HepG2 (cell line): ENCODE results near the gene VPS26A. TPM values are rescaled to one million over a fixed set of nuclear protein-coding genes. Genes with fewer than 3 reads are reported as not detected.

ENCODE experiments used
- ATAC-seq: fragments of 200-7000 bp; cut with Tn5 transposase; 3 replicates; pipeline ENCODE4 v1.9.1; 2020; ENCODE audit warnings: mild to moderate bottlenecking, moderate library complexity
- BruUV-seq: library from RNA; stranded (reverse); fragments of 400-500 nt; replicated peaks from 2 replicates; lab custom pipeline; 2021; lab: Mats Ljungman, UMichigan
- CTCF ChIA-PET: fragments of 300-600 bp; formaldehyde crosslinking; extraction: SDS; loops from one replicate; lab custom pipeline; 2021; ENCODE audit warnings: low total read pairs, inconsistent platforms, low intra/inter-chr PET ratio; lab: Yijun Ruan, JAX
- POLR2A ChIA-PET: fragments of 350-600 bp; sonication (Branson Sonifier 250); formaldehyde crosslinking; loops from one replicate; lab custom pipeline; 2020; ENCODE audit warnings: antibody characterized with exemption, inconsistent platforms; lab: Yijun Ruan, JAX
- DNase-seq: peaks from one replicate; pipeline ENCODE4 v3.0.0-alpha.2; 2015; ENCODE audit warnings: low spot score
- FAIRE-seq: peaks from 3 replicates; lab custom pipeline; 2011; peaks lifted over from hg19 to GRCh38; lab: Jason Lieb, UNC
- H2AFZ ChIP-seq: one replicate; pipeline ENCODE4 v1.6.1; 2011; ENCODE audit warnings: low read length, inconsistent platforms
- H3K27ac ChIP-seq: fragments of 300-600 bp; 3 replicates; pipeline ENCODE4 v1.8.0; 2011; ENCODE audit warnings: mixed run types, mild to moderate bottlenecking, mixed read lengths, low read length, inconsistent platforms; ENCODE audit not compliant: insufficient read depth; ENCODE audit errors: extremely low read length
- H3K27me3 ChIP-seq, 2 experiments: fragments of 200-600 bp in 1 of 2; 2 replicates in 1 of 2; 3 replicates in 1 of 2; pipeline versions ENCODE4 v1.6.0 to v1.8.0; 2011; ENCODE audit warnings: low read length in 2 of 2, mild to moderate bottlenecking in 2 of 2, moderate library complexity in 2 of 2, inconsistent platforms in 1 of 2; ENCODE audit not compliant: insufficient read depth in 2 of 2, control insufficient read depth in 1 of 2
- H3K36me3 ChIP-seq, 2 experiments: fragments of 200-600 bp in 1 of 2; replicated peaks in 1 of 2; 2 replicates in 1 of 2; 3 replicates in 1 of 2; pipeline versions ENCODE4 v1.5.1 to v1.8.0; 2011; ENCODE audit warnings: low read length in 2 of 2, inconsistent platforms in 1 of 2; ENCODE audit not compliant: insufficient read depth in 2 of 2, control insufficient read depth in 1 of 2
- H3K4me1 ChIP-seq: 2 replicates; pipeline ENCODE4 v1.5.1; 2012; ENCODE audit warnings: low read length, inconsistent platforms; ENCODE audit not compliant: insufficient read depth
- H3K4me2 ChIP-seq: 2 replicates; pipeline ENCODE4 v1.6.0; 2011; ENCODE audit warnings: low read depth, low read length, inconsistent platforms
- H3K4me3 ChIP-seq, 3 experiments: fragments of 200-600 bp in 1 of 3; sonication (generic), shearing (Covaris generic) in 1 of 3; replicated peaks in 1 of 3; 2 replicates each; pipeline ENCODE4 v1.5.1; 2011 to 2016; ENCODE audit warnings: low read length in 3 of 3, inconsistent platforms in 2 of 3, low read depth in 2 of 3, mild to moderate bottlenecking in 2 of 3, control low read depth in 1 of 3, mixed read lengths in 1 of 3; ENCODE audit not compliant: insufficient read depth in 1 of 3
- H3K79me2 ChIP-seq: one replicate; pipeline ENCODE4 v1.6.1; 2011; ENCODE audit warnings: low read length, inconsistent platforms; ENCODE audit not compliant: insufficient read depth
- H3K9ac ChIP-seq: 2 replicates; pipeline ENCODE4 v1.6.0; 2011; ENCODE audit warnings: mild to moderate bottlenecking, low read depth, low read length, inconsistent platforms; ENCODE audit not compliant: insufficient read depth
- H3K9me3 ChIP-seq: 2 replicates; pipeline ENCODE4 v1.5.1; 2012; ENCODE audit warnings: mild to moderate bottlenecking, low read length
- H4K20me1 ChIP-seq: 2 replicates; pipeline ENCODE4 v1.6.0; 2011; ENCODE audit warnings: inconsistent platforms, mild to moderate bottlenecking, low read length, moderate library complexity; ENCODE audit not compliant: insufficient read depth
- DNMT3B ChIP-seq: conservative IDR thresholded peaks from 2 replicates; pipeline ENCODE4 v1.6.1; 2016; ENCODE audit warnings: missing biosample characterization, control low read depth
- ETV5 ChIP-seq: IDR thresholded peaks from 2 replicates; pipeline ENCODE4 v1.6.1; 2018; ENCODE audit warnings: missing biosample characterization, missing genetic modification reagents, inconsistent platforms, borderline replicate concordance
- FOXK1 ChIP-seq: sonication (generic); formaldehyde crosslinking; IDR thresholded peaks from 2 replicates; pipeline ENCODE4 v1.4.0; 2020; ENCODE audit warnings: low read depth, missing genetic modification reagents, borderline replicate concordance
- KDM2A ChIP-seq: sonication (generic); formaldehyde crosslinking; IDR thresholded peaks from 2 replicates; pipeline ENCODE4 v1.4.0; 2020; ENCODE audit warnings: low read depth, missing genetic modification reagents, borderline replicate concordance
- MBD4 ChIP-seq: IDR thresholded peaks from 2 replicates; pipeline ENCODE4 v1.6.1; 2012; ENCODE audit warnings: low read length, inconsistent platforms, borderline replicate concordance
- SMAD3 ChIP-seq: sonication (generic); formaldehyde crosslinking; IDR thresholded peaks from 2 replicates; pipeline ENCODE4 v1.4.0; 2020; ENCODE audit warnings: missing genetic modification reagents
- SMC3 ChIP-seq: IDR thresholded peaks from 2 replicates; pipeline ENCODE4 v1.6.1; 2011; ENCODE audit warnings: low read length, improper control_type of control experiment
- ZNF264 ChIP-seq: sonication (generic); formaldehyde crosslinking; IDR thresholded peaks from 2 replicates; pipeline ENCODE4 v1.4.0; 2020; ENCODE audit warnings: missing genetic modification reagents
- ZNF326 ChIP-seq: sonication (generic); formaldehyde crosslinking; IDR thresholded peaks from 2 replicates; pipeline ENCODE4 v1.4.0; 2020; ENCODE audit warnings: missing genetic modification reagents, borderline replicate concordance
- ZNF451 ChIP-seq: sonication (generic); formaldehyde crosslinking; IDR thresholded peaks from 2 replicates; pipeline ENCODE4 v1.5.0; 2020; ENCODE audit warnings: mild to moderate bottlenecking, missing genetic modification reagents
- ZNF790 ChIP-seq: sonication (generic); formaldehyde crosslinking; IDR thresholded peaks from 2 replicates; pipeline ENCODE4 v1.8.0; 2022; ENCODE audit warnings: missing genetic modification reagents, mild to moderate bottlenecking, borderline replicate concordance
- WGBS: methylation state at CpG from one replicate; pipeline ENCODE4 v1.1.6; 2017; ENCODE audit warnings: low lambda C conversion rate; 5-methylcytosine and 5-hydroxymethylcytosine counted together
- in situ Hi-C: cut with HindIII; loops from 2 replicates; pipeline ENCODE4 v1.10.0; 2017; ENCODE audit warnings: low pct_unique_long_range_greater_than_20kb; ENCODE audit not compliant: extremely low pct_ligation_motif_present
- intact Hi-C: fragments of 100-400 bp; cut with micrococcal nuclease; formaldehyde crosslinking; loops from one replicate; pipeline ENCODE4 v1.10.0; 2022; ENCODE audit not compliant: unreplicated experiment
- polyA plus RNA-seq, 8 experiments: library from polyadenylated mRNA; depleted of rRNA in 3 of 8; stranded (reverse) in 7 of 8; unstranded in 1 of 8; fragments of >200 nt; fragmentation: Illumina TruSeq in 4 of 8; extraction: Trizol in 4 of 8; gene quantifications; 2 replicates each; pipeline versions ENCODE4 v1.2.1 to v1.2.3, GENCODE V29; 2011 to 2016; ENCODE audit warnings: low read depth in 4 of 8, missing spikeins in 1 of 8, mixed read lengths in 1 of 8; ENCODE audit not compliant: insufficient read depth in 1 of 8
- total RNA-seq, 5 experiments: library from RNA; depleted of rRNA; stranded (reverse); fragments of >200 nt; fragmentation: Illumina TruSeq; extraction: Trizol; gene quantifications; 2 replicates each; pipeline ENCODE4 v1.2.3, GENCODE V29; 2016; ENCODE audit warnings: low read depth in 1 of 5
- TF ChIP-seq, protein P1 (sequence below): sonication (generic); formaldehyde crosslinking; IDR thresholded peaks from 2 replicates; pipeline ENCODE4 v1.4.0; 2020; ENCODE audit warnings: missing genetic modification reagents
- TF ChIP-seq, protein P2 (sequence below): sonication (generic); formaldehyde crosslinking; conservative IDR thresholded peaks from 2 replicates; pipeline ENCODE4 v1.4.0; 2020; ENCODE audit warnings: missing genetic modification reagents
- TF ChIP-seq, protein P3 (sequence below): IDR thresholded peaks from 2 replicates; pipeline ENCODE4 v1.6.1; 2016

VPS26A gene
- total and polyA plus RNA-seq, 2 of the 13 experiments (the other 11 are each of a cell fraction or from before 2014, with no cell fraction given) = 12.9 to 32.6 TPM

DNA sequence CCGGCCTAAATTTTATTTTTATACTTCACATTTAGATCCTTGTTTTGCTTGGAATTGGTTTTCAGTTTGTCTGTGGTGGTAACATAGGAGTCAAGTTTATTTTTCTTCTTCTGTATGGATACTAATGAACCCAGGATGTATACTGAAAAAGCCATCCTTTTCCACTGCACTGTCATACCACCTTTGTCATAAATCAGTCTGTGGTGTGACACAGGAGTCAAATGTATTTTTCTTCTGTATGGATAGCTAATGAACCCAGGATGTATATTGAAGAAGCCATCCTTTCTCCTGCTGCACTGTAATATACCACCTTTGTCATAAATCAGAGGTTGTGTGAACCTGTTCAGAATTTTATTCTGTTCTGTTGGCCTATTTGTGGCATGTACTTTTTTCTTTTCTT is 21.4 kb downstream of the VPS26A start:
- TF ChIP-seq MBD4 = no peak
- TF ChIP-seq ETV5 = no peak
- TF ChIP-seq FOXK1 = no peak
- TF ChIP-seq, protein P1, sequence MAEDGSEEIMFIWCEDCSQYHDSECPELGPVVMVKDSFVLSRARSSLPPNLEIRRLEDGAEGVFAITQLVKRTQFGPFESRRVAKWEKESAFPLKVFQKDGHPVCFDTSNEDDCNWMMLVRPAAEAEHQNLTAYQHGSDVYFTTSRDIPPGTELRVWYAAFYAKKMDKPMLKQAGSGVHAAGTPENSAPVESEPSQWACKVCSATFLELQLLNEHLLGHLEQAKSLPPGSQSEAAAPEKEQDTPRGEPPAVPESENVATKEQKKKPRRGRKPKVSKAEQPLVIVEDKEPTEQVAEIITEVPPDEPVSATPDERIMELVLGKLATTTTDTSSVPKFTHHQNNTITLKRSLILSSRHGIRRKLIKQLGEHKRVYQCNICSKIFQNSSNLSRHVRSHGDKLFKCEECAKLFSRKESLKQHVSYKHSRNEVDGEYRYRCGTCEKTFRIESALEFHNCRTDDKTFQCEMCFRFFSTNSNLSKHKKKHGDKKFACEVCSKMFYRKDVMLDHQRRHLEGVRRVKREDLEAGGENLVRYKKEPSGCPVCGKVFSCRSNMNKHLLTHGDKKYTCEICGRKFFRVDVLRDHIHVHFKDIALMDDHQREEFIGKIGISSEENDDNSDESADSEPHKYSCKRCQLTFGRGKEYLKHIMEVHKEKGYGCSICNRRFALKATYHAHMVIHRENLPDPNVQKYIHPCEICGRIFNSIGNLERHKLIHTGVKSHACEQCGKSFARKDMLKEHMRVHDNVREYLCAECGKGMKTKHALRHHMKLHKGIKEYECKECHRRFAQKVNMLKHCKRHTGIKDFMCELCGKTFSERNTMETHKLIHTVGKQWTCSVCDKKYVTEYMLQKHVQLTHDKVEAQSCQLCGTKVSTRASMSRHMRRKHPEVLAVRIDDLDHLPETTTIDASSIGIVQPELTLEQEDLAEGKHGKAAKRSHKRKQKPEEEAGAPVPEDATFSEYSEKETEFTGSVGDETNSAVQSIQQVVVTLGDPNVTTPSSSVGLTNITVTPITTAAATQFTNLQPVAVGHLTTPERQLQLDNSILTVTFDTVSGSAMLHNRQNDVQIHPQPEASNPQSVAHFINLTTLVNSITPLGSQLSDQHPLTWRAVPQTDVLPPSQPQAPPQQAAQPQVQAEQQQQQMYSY (CRISPR knock-in tag) = no peak
- TF ChIP-seq, all 625 proteins: peak for 0

DNA sequence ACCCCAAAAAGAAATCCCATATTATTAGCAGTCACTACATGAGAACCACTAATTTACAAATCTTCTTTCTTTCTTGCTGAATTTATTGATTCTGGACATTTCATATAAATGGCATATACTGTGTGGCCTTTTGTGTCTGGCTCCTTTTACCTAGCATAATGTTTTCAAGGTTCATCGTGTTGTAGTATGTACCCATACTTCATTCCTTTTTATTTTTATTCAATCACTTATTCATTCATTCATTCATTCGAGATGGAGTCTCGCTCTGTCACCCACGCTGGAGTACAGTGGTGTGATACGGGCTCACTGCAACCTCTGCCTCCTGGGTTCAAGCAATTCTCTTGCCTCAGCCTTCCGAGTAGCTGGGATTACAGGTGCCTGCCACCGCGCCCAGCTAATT is 21.9 kb downstream of the VPS26A start:
- CTCF ChIA-PET = no interaction called here
- peaks cover 0 to 1% of the 10 kb centered on the region in 2 experiments; a peak in 2 of 5 replicates for H3K36me3 ChIP-seq
- H3K9me3 ChIP-seq = no peaks in the 10 kb centered on the region
- no peak for TF ChIP-seq ZNF451 (CRISPR knock-in tag)
- no peak for TF ChIP-seq ZNF790 (CRISPR knock-in tag)
- no peak for TF ChIP-seq SMAD3 (CRISPR knock-in tag)
- TF ChIP-seq, protein P2, sequence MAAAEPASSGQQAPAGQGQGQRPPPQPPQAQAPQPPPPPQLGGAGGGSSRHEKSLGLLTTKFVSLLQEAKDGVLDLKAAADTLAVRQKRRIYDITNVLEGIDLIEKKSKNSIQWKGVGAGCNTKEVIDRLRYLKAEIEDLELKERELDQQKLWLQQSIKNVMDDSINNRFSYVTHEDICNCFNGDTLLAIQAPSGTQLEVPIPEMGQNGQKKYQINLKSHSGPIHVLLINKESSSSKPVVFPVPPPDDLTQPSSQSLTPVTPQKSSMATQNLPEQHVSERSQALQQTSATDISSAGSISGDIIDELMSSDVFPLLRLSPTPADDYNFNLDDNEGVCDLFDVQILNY (CRISPR knock-in tag) = no peak
- TF ChIP-seq, protein P3, sequence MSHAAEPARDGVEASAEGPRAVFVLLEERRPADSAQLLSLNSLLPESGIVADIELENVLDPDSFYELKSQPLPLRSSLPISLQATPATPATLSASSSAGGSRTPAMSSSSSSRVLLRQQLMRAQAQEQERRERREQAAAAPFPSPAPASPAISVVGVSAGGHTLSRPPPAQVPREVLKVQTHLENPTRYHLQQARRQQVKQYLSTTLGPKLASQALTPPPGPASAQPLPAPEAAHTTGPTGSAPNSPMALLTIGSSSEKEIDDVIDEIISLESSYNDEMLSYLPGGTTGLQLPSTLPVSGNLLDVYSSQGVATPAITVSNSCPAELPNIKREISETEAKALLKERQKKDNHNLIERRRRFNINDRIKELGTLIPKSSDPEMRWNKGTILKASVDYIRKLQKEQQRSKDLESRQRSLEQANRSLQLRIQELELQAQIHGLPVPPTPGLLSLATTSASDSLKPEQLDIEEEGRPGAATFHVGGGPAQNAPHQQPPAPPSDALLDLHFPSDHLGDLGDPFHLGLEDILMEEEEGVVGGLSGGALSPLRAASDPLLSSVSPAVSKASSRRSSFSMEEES (CRISPR knock-in tag) = no peak
- TF ChIP-seq SMC3 = no peak
- no peak for TF ChIP-seq KDM2A (CRISPR knock-in tag)
- no peak for TF ChIP-seq DNMT3B (CRISPR knock-in tag)
- no peak for TF ChIP-seq ZNF326 (CRISPR knock-in tag)
- TF ChIP-seq ZNF264 (CRISPR knock-in tag) = no peak

More for the DNA sequence above, 21.4 kb downstream of the VPS26A start:
- intact Hi-C loops (no loop called here), in situ Hi-C loops (no loop called here)
- FAIRE-seq = no peak
- ChIA-PET CTCF (no interaction called here), POLR2A (no interaction called here)
- Histone ChIP-seq H3K27ac (no peak overlapping the region), H3K79me2 (peaks cover 53% of the 10 kb centered on the region), H3K4me3 (no peak overlapping the region), H4K20me1 (0 out of 2 replicates have a peak, but pooled peaks cover 4% of the 10 kb centered on the region), H3K36me3 (peaks cover 0 to 1% of the 10 kb centered on the region in 2 experiments; a peak in 2 of 5 replicates), H3K4me2 (no peak overlapping the region), H3K9ac (no peak overlapping the region), H3K4me1 (peaks cover 16% of the 10 kb centered on the region), H3K27me3 (no peaks in the 10 kb centered on the region), H2AFZ (no peak overlapping the region), H3K9me3 (no peaks in the 10 kb centered on the region)
- WGBS = 95% methylated on average over 1 of the region's 1 CpG
- no peak for DNase-seq
- no TSS peak for BruUV-seq
- ATAC-seq = no peak

More for the DNA sequence above, 21.9 kb downstream of the VPS26A start:
- in situ Hi-C loops (no loop called here), intact Hi-C loops (no loop called here)
- POLR2A ChIA-PET = no interaction called here
- no TSS peak for BruUV-seq
- H4K20me1 ChIP-seq = 0 out of 2 replicates have a peak, but pooled peaks cover 4% of the 10 kb centered on the region
- ATAC-seq (no peak), FAIRE-seq (no peak), DNase-seq (no peak)
- H3K79me2 ChIP-seq = peaks cover 57% of the 10 kb centered on the region
- WGBS = 98% methylated on average over 8 of the region's 8 CpGs
- no peak overlapping the region for H3K4me3 ChIP-seq
- H3K4me2 ChIP-seq = no peak overlapping the region
- no peaks in the 10 kb centered on the region for H3K27me3 ChIP-seq
- H3K4me1 ChIP-seq = peaks cover 16% of the 10 kb centered on the region
- H3K27ac ChIP-seq = no peak overlapping the region
- H2AFZ ChIP-seq = no peak overlapping the region
- no peak overlapping the region for H3K9ac ChIP-seq
